ENCODE results near the gene SLC4A9. TPM values are rescaled to one million over a fixed set of nuclear protein-coding genes. Genes with fewer than 3 reads are reported as not detected.

Gene SLC4A9
- total RNA-seq, 6 experiments from 2014 or later, result not detected

- Mint-ChIP-seq H3K36me3 (ENCODE audit: low read depth) (no peaks in the 10 kb centered on the region), H3K9me3 (no peaks in the 10 kb centered on the region), H3K4me1 (ENCODE audit: low read depth) (peaks cover 23% of the 10 kb centered on the region), H3K4me3 (no peak overlapping the region), H3K27ac (peak overlapping the region; percentile 72), H3K27me3 (ENCODE audit: insufficient read depth) (no peaks in the 10 kb centered on the region; the same call in 1 of the 2 replicates)
- DNase-seq, result no peak
- TF ChIP-seq CTCF (IDR thresholded peaks at IDR 0.05), result no peak
Observed at GRCh38 chr5:140399979-140400729, 40.2 kb downstream of the SLC4A9 start.

GRCh38 chr5:140400730-140401361 is 40.9 kb downstream of the SLC4A9 start:
- no peaks in the 10 kb centered on the region for H3K9me3 Mint-ChIP-seq
- H3K4me3 Mint-ChIP-seq, result no peak overlapping the region
- DNase-seq, result peak; percentile 96
- no peak; the same call in 1 of the 2 replicates for TF ChIP-seq CTCF (IDR thresholded peaks at IDR 0.05)
- H3K4me1 Mint-ChIP-seq (ENCODE audit: low read depth), result peaks cover 27% of the 10 kb centered on the region
- H3K27me3 Mint-ChIP-seq (ENCODE audit: insufficient read depth), result no peaks in the 10 kb centered on the region; the same call in 1 of the 2 replicates
- peak overlapping the region; percentile 72 for H3K27ac Mint-ChIP-seq
- H3K36me3 Mint-ChIP-seq (ENCODE audit: low read depth), result no peaks in the 10 kb centered on the region

GRCh38 chr5:140401362-140402257 is 41.6 kb downstream of the SLC4A9 start, which contains the start of gene ANKHD1:
ANKHD1 (plus strand) TSS chr5:140401833; CDS start chr5:140401968, 135 bp downstream.
- no peak for TF ChIP-seq CTCF (IDR thresholded peaks at IDR 0.05)
- Mint-ChIP-seq H3K36me3 (ENCODE audit: low read depth) (no peaks in the 10 kb centered on the region), H3K27me3 (ENCODE audit: insufficient read depth) (no peaks in the 10 kb centered on the region; the same call in 1 of the 2 replicates), H3K27ac (no peak within 1 kb of the TSS; the same call in 1 of the 2 replicates), H3K4me1 (ENCODE audit: low read depth) (peaks cover 27% of the 10 kb centered on the region), H3K4me3 (no peak within 1 kb of the TSS), H3K9me3 (no peaks in the 10 kb centered on the region)
- DNase-seq, result peak; percentile 100

GRCh38 chr5:140402258-140403074 is 42.5 kb downstream of the SLC4A9 start:
- no peaks in the 10 kb centered on the region; the same call in 1 of the 2 replicates for H3K27me3 Mint-ChIP-seq (ENCODE audit: insufficient read depth)
- peak; percentile 26 for DNase-seq
- H3K27ac Mint-ChIP-seq, result no peak overlapping the region; the same call in 1 of the 2 replicates
- H3K9me3 Mint-ChIP-seq, result no peaks in the 10 kb centered on the region
- TF ChIP-seq CTCF (IDR thresholded peaks at IDR 0.05), result no peak
- H3K4me3 Mint-ChIP-seq, result no peak overlapping the region
- H3K4me1 Mint-ChIP-seq (ENCODE audit: low read depth), result peaks cover 27% of the 10 kb centered on the region
- no peaks in the 10 kb centered on the region for H3K36me3 Mint-ChIP-seq (ENCODE audit: low read depth)
